Measurements from ENCODE around the gene FOXS1. TPM values are rescaled to one million over a fixed set of nuclear protein-coding genes. Genes with fewer than 3 reads are reported as not detected.

FOXS1 gene
- total and polyA plus RNA-seq, 11 donors = 1.9 to 6.0 (median 3.7) TPM

DNA sequence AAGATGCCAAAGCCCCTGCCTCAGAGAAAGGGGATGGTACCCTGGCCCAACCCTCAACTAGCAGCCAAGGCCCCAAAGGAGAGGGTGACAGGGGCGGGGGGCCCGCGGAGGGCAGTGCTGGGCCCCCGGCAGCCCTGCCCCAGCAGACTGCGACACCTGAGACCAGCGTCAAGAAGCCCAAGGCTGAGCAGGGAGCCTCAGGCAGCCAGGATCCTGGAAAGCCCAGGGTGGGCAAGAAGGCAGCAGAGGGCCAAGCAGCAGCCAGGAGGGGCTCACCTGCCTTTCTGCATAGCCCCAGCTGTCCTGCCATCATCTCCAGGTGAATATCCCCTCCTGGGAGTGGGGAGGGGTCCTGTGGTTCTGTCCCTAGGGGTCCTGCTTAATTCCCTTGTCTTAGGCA, 25.2 kb downstream of the FOXS1 start:
- H3K9me3 ChIP-seq = no peaks in the 10 kb centered on the region
- no peak overlapping the region for H3K27ac ChIP-seq
- no peaks in the 10 kb centered on the region for H3K27me3 ChIP-seq
- 80 to 100% (median 81%) methylated on average over 1 to 6 of the region's 6 CpGs for WGBS, 4 donors
- TF ChIP-seq, protein P1, sequence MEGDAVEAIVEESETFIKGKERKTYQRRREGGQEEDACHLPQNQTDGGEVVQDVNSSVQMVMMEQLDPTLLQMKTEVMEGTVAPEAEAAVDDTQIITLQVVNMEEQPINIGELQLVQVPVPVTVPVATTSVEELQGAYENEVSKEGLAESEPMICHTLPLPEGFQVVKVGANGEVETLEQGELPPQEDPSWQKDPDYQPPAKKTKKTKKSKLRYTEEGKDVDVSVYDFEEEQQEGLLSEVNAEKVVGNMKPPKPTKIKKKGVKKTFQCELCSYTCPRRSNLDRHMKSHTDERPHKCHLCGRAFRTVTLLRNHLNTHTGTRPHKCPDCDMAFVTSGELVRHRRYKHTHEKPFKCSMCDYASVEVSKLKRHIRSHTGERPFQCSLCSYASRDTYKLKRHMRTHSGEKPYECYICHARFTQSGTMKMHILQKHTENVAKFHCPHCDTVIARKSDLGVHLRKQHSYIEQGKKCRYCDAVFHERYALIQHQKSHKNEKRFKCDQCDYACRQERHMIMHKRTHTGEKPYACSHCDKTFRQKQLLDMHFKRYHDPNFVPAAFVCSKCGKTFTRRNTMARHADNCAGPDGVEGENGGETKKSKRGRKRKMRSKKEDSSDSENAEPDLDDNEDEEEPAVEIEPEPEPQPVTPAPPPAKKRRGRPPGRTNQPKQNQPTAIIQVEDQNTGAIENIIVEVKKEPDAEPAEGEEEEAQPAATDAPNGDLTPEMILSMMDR (IDR thresholded peaks at IDR 0.05) = no peak
- no peak for TF ChIP-seq POLR2A (IDR thresholded peaks at IDR 0.05)
- peaks cover 0 to 30% (median 11%) of the 10 kb centered on the region in 12 donors for H3K4me1 ChIP-seq
- no peak for ATAC-seq
- DNase-seq = no peak
- H3K4me3 ChIP-seq = no peak overlapping the region
- intact Hi-C loops (cut with DNase I) = loop anchor here in 9 of 10 donors (5.0 to 10.0 kb wide), 9 partner anchors 132 to 835 kb away; partner anchors contain the start of gene PDRG1 (in 2 of the 9)
- H3K36me3 ChIP-seq = no peaks in the 10 kb centered on the region

DNA sequence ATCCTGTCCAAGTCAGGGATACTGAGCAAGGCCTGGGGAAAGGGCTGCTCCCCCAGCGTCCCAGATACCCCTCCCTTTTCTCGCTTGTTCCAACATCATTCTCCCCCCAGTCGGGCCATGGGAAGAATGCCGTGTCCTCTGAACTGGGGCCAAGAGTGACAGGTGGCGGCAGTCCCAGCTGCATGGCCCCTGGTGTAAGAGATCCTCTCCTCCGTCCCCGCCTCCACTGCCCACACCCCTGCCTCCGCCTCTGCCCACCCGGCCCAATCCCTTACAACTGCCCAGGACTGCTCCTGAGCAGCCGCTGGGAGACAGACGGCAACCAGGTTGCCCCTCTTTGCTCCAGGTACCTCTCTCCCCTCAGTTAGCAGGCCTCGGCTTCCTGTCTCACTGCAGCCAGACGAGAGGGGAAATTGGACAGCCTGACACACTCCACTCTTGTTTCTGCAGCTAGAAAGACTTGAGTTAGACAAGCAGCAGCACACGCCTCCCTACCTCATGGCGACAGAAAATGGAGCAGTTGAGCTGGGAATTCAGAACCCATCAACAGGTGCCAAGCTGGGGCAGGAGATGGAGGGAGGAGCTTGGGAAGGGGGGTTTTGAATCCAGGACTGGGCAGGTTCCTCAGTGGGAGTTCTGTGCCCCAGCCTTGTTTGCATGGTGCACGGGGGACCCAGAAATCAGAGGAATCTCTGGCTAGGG, 26.2 kb downstream of the FOXS1 start, which contains the start of gene MYLK2:
Gene MYLK2 (plus strand): TSS at position 274 of the 702 bp plus-strand sequence. CDS start 225 bp downstream, at position 499.
- Histone ChIP-seq H3K27ac (peak within 1 kb of the TSS in 1 of 12 donors; percentile 11), H3K36me3 (no peaks in the 10 kb centered on the region), H3K4me1 (peaks cover 0 to 35% (median 16%) of the 10 kb centered on the region in 12 donors), H3K27me3 (no peaks in the 10 kb centered on the region), H3K4me3 (no peak within 1 kb of the TSS), H3K9me3 (no peaks in the 10 kb centered on the region)
- intact Hi-C loops (cut with DNase I) = loop anchor here in 1 of 10 donors (10.0 kb wide), 1 partner anchor 154 kb away; no protein-coding TSS in a partner anchor
- ATAC-seq (peak; percentile 10 to 37 (median 20)), DNase-seq (peak in 2 of 5 donors; percentile 61 to 66)
- TF ChIP-seq, protein P1 (IDR thresholded peaks at IDR 0.05) = no peak
- TF ChIP-seq POLR2A (IDR thresholded peaks at IDR 0.05) = no peak
- WGBS, 4 donors = 44 to 56% (median 47%) methylated on average over 16 of the region's 16 CpGs

DNA sequence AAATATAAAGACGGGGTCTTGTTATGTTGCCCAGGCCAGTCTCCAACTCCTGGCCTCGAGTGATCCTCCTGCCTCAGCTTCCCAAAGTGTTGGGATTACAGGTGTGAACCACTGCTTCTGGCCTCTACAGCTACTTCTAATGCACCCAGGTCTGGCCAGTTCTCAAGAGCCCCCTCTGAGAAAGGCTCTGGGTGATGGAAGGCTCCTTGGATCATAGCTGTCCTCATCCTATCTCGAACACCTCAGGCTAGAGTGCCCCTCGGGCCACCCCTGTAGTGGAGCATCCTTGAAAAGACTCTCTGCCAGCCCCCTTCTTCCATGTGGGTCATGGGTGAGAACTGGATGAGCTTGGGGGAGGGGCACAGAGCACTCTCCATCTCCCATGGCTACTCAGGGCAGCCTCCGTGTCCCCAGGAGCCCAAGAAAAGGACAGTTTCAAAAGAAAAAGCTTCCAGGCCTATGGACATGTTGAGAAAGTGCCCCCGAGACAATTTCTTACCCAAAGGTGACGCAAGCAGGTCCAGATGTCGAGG, 27.0 kb downstream of the FOXS1 start:
- 85 to 92% (median 90%) methylated on average over 8 of the region's 8 CpGs for WGBS, 4 donors
- intact Hi-C loops (cut with DNase I) = loop anchor here in 1 of 10 donors (10.0 kb wide), 1 partner anchor 154 kb away; no protein-coding TSS in a partner anchor
- no peak for ATAC-seq
- DNase-seq = no peak
- Histone ChIP-seq H3K36me3 (no peaks in the 10 kb centered on the region), H3K27ac (peak overlapping the region in 1 of 12 donors; percentile 11), H3K27me3 (no peaks in the 10 kb centered on the region), H3K4me3 (no peak overlapping the region), H3K4me1 (peaks cover 0 to 35% (median 16%) of the 10 kb centered on the region in 12 donors), H3K9me3 (no peaks in the 10 kb centered on the region)
- TF ChIP-seq POLR2A (IDR thresholded peaks at IDR 0.05) = no peak
- TF ChIP-seq, protein P1 (IDR thresholded peaks at IDR 0.05) = no peak

DNA sequence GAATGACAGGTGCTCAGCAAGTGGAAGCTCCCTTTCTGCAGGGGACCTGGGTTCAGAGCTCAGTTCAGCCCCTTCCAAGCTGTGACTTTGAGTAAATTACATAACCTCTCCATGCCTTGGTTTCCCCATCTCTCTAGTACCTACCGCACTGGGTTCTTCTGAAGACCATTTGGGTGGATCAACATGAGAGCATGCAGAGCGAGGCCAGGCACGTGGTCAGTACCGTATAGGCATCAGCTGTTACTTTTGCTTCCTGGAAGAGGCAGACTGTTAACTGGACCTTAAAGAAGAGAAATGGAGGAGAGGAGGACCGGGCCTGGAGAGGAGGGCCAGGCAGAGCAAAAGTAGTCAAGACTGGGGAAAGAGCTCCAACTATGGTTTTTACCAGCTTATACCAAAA, 27.9 kb downstream of the FOXS1 start:
- ATAC-seq (no peak), DNase-seq (no peak)
- no peaks in the 10 kb centered on the region for H3K27me3 ChIP-seq
- H3K27ac ChIP-seq = no peak overlapping the region
- H3K9me3 ChIP-seq = no peaks in the 10 kb centered on the region
- peaks cover 0 to 34% (median 16%) of the 10 kb centered on the region in 12 donors for H3K4me1 ChIP-seq
- H3K36me3 ChIP-seq = no peaks in the 10 kb centered on the region
- no peak for TF ChIP-seq POLR2A (IDR thresholded peaks at IDR 0.05)
- TF ChIP-seq, protein P1 (IDR thresholded peaks at IDR 0.05) = no peak
- intact Hi-C loops (cut with DNase I) = loop anchor here in 1 of 10 donors (10.0 kb wide), 1 partner anchor 153 kb away; no protein-coding TSS in a partner anchor
- H3K4me3 ChIP-seq = no peak overlapping the region
- 90 to 97% (median 94%) methylated on average over 5 of the region's 5 CpGs for WGBS, 4 donors

All from heart left ventricle (tissue), 16 donors.